ENCODE measurements around the gene CFAP61. TPM values are rescaled to one million over a fixed set of nuclear protein-coding genes. Genes with fewer than 3 reads are reported as not detected.
"Not testable (repeated sequence)": the region's sequence is repeated elsewhere in the genome, so short reads cannot be mapped to it uniquely, and the experiment has no call there.

The CFAP61 gene
- total RNA-seq, 2 donors from 2014 or later, result 1.0 TPM

DNA sequence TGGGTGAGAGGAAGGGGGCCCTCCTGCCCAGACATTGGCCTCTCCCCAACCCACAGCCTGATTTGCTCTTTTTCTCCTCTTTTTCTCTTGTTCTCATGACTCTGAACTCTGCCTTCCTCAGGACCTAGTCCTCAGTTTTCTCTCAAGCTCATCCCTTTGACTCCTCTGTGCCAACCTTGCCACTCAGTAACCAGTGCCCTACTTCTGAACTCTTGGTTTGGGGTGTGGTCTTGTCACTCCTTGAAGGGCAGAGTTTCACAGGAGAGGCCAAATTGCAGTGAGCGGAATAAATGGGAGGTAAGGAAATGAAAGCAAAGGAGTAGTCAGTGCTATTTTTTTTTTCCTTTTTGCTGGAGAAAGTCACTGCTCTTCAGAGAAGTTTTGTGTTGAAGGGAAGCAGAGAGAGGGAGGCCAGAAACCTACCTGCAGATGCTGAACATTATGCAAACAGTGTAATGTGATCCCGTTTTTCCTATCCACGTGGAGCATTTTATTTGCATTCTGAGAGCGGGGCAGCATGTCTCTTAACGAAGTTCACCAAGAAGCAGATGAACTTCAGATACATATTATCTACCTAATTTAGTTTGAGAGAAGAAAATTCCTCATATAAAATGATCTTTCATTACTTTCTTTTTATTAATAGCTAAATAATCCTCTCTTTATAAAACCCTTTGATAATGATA lies 26.9 kb downstream of the CFAP61 start:
- intact Hi-C loops (cut with DNase I), result no loop called here
- DNase-seq (no peak), ATAC-seq (no peak)

DNA sequence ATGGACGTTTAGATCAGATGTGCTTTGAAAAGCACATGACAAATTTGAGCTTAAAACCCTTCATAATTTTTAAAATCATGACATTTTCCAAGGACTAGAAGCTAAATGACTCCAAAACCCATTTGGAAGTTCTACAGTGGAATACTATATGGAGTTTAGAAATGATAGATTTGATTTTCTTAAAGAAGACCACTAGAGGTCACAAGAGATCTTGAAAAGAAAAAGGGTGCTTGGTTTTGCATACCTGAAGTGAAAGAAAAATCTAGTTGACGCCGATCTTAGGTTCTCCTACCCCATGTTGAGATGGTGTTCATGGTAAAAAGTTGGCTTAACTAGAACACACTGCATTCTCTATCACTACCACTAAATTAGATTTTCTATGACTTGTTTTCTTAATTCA lies 31.5 kb downstream of the CFAP61 start:
- no peak for DNase-seq
- intact Hi-C loops (cut with DNase I), result loop anchor here in 1 of 2 donors (2.0 to 5.0 kb wide), 3 partner anchors 153 to 483 kb away; no protein-coding TSS in a partner anchor
- ATAC-seq, result peak; percentile 39 to 61

DNA sequence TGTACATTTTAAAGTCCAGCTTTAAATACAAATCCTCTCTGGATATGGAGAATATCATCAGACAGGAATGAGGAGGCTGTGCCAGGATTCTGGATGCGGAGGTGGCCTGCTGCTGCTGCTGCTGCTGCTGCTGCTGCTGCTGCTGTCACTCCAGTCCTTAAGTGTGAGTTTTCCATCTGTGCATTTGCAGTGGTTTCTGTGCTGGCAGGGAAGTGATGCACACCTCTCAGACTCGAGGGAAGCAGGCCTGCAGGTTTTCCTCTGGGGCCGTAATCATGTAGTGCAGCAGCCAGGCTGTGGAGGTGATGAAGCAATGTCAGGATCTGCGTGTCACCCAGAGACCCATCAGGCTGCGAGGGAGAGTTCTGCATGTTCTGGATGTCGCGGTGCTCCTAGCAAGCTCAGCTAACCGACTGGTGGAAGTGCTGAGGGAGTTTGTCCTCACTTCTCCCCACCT lies 32.0 kb downstream of the CFAP61 start:
- DNase-seq (no peak), ATAC-seq (peak in 1 of 2 donors; percentile 8)
- intact Hi-C loops (cut with DNase I), result loop anchor here in 1 of 2 donors (2.0 to 5.0 kb wide), 3 partner anchors 152 to 483 kb away; no protein-coding TSS in a partner anchor

DNA sequence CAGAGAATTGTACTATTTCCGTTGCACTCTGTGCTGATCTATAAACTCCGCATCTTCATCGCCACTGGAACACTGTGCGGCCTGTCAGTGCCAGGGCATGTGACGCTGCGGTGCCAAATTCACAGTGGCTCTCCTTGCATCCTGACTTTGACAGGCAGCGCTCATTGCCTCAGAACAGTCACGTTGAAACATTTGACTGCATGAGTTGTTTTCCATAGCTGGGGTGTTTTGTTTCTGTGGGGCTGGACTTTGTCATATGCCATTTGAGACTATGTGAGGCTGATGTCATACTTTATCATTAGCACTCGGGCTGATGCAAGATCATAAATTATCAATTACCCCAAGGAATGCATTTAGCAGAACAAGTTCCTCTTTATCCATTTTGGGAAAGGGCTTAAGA lies 32.7 kb downstream of the CFAP61 start:
- intact Hi-C loops (cut with DNase I), result loop anchor here (2.0 to 5.0 kb wide), 3 partner anchors 127 to 152 kb away; no protein-coding TSS in a partner anchor
- DNase-seq, result no peak
- peak; percentile 26 to 59 for ATAC-seq

DNA sequence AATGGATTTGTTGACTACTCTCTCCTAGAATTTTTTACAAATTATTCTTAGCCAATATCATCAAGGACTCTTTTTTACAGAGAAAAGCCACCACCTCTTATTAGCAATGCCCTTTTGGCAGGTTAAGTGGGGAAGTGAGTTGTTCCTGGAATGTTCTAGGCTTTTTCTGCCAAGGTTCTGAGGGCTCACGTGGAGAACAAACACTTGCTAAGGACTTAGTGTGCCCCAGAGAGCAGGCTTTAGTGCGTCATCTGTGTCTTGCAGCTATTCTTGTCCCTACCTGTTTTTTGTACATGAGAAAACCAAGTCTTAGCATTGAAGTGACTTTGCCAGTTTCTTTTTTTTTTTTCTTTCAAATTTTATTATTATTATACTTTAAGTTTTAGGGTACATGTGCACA lies 33.5 kb downstream of the CFAP61 start:
- ATAC-seq (peak in 1 of 2 donors; percentile 34), DNase-seq (no peak)
- intact Hi-C loops (cut with DNase I), result loop anchor here (2.0 to 5.0 kb wide), 3 partner anchors 126 to 151 kb away; no protein-coding TSS in a partner anchor

DNA sequence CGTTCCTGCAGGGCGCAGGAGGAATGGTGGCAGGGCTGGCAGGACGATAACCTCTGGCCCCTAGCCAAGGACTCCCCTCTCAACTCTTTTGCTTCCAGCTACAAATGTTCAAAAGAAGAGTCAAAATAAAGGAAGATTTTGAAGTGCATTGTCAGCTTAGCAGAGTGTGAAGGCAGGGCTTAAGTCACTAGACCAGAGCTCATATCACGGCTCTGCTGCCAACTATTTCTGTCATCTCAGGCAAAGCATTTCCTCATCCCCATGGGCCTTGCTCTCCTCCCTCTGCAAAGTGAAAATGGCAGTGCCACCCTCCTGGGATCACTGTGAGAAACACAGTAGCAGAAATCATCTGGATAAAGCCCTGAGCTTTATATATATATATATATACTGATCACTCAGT lies 36.7 kb downstream of the CFAP61 start:
- no peak for DNase-seq
- ATAC-seq, result peak; percentile 67 to 71
- intact Hi-C loops (cut with DNase I), result loop anchor here (5.0 kb wide), 2 partner anchors 123 to 148 kb away; no protein-coding TSS in a partner anchor

DNA sequence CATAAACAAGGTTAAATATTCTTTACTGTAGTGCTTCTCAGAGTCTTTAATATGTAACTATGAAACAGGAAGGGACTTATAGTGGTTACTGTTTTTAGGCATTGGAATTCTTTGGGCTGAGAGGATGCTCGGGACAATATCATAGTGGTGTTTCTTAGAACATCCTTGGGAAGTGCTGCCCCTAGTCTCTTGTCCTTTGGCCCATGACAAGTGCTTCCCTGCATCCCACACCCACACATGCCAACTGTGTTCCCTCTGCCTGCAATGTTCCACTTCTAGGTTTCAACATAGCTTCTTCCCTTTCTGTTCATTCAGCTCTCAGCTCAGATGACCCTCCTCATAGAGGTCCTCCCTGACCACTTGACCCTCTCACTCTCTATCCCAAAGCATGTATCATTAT lies 37.6 kb downstream of the CFAP61 start:
- ATAC-seq (no peak), DNase-seq (no peak)
- intact Hi-C loops (cut with DNase I), result loop anchor here (5.0 kb wide), 2 partner anchors 122 to 147 kb away; no protein-coding TSS in a partner anchor

DNA sequence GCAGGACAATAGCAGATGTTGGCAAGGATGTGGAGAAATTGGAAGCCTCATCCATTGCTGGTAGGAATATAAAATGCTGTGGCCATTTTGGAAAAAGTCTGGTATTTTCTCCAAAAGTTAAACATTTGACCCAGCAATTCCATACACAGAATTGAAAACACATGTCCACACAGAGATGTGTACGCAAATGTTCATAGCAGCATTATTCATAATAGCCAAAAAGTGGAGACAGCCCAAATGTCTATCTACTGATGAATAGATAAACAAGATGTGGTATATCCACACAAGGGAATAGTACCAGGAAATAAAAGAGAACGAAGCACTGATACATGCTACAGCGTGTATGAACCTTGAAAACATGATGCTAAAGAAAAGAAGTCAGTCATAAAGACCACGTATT lies 40.5 kb downstream of the CFAP61 start:
- DNase-seq (no peak), ATAC-seq (no peak)
- intact Hi-C loops (cut with DNase I), result no loop called here

DNA sequence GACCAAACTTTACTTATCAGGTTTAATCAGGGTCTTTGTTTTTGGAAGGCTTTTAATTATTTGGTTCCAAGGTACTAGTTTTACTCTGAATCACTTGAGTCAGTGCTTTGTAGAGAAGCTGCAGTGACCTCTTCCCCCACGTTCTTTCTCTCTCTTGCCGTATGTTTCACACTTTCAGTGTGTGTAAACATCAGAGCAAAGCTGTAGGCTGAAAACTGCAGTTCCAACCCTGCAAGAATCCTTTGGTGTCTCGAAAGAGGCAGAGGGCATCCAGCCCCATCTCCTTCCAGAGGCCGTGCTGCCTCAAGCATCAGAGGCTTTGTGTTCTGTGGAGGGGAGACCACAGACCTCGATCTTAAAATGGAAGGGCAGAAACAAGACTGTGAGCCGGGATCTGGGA lies 42.1 kb downstream of the CFAP61 start:
- DNase-seq (no peak), ATAC-seq (no peak)
- intact Hi-C loops (cut with DNase I), result no loop called here

DNA sequence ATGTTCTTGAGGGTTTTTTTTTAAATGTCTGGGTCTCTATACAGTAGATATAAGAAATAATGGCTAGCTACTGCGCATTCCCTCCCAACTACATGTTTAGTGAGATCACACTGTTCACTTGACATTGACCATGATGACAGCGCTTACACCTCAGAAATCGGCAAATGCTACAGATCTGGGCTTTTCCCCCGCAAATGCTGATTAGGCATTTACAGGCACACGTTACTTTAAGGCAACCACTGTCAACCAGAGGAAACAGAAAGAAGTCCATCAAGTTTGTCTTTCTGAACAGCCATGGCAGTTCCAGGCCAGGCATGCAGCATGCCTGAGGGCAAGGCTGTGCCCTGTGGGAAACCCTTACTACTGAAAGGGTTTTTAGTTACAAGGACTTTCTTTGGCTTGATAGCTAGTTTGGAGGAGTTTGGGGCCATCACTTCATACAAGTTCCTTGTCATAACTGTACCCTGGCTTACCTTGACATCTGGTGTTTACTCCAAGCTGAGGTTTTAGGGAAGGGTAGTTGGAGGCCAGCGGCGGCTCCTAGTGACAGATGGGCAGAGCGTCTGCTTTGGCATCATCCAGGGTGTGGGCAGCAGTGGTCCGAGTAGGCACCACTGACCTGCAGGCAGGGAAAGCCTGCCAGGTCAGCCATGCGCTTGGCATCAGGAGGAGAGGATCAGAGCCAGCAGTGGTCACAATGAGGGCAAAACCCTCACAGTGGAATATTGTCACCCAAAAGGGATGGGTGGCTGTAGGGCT lies 43.0 kb downstream of the CFAP61 start:
- no peak for ATAC-seq
- intact Hi-C loops (cut with DNase I), result no loop called here
- no peak for DNase-seq

DNA sequence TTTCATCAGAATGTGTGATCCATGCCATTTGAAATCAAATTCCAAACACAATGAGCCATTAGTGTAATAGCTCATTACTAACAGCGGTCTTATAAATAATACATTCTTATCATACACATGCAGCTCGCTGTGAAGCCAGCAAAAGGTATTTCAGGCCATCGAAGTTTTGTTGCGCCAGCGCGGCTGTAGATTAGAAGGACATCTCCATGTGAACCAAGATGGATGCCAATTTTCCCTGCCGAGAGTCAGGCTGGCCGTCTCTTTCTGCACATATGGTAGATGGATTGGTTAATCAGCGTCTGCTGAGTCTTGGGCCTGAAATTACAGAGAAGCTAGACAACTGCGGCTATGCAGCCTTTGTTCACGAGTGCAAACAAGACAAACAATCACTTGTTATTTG lies 44.1 kb downstream of the CFAP61 start:
- ATAC-seq (no peak), DNase-seq (no peak)

DNA sequence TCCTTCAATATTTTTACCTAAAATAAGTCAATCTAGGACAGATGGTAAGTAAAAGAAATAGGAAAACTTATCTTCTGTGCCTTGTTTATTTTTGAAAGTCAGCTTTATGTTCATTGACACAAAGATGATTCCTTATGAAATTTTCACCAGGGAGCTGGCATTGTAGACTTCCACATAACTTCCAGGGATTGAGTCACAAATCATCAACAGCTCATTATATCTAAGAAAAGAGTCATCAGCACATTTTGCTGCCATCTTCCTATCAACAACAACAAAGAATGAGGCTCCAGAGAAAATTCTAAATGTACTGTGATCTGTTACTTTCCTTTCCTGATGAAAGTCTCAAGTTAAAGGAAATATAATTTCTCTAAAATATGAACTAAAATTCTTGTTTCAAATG lies 48.5 kb downstream of the CFAP61 start:
- ATAC-seq (no peak), DNase-seq (no peak)
- intact Hi-C loops (cut with DNase I), result no loop called here

More for the DNA sequence above, 44.1 kb downstream of the CFAP61 start:
- intact Hi-C loops (cut with DNase I), result no loop called here

DNA sequence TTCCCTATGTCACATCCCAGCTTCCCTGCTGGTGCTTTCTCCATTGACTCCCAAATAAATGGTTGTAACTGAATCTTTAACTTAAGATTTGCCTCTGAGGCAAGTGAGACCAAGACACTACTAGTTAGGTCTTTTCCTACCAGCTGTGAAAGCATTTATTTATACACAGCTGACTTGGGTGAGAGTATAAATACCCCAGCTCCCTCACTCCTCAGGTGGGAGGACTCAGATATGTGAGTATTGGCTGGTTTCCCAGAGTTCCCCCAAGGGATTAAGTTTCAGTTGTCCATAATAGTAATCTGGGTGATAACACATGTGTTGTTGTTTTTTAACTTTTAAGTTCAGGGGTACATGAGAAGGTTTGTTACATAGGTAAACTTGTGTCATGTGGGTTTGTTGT lies 49.8 kb downstream of the CFAP61 start:
- intact Hi-C loops (cut with DNase I), result no loop called here
- ATAC-seq, result no peak
- no peak for DNase-seq

DNA sequence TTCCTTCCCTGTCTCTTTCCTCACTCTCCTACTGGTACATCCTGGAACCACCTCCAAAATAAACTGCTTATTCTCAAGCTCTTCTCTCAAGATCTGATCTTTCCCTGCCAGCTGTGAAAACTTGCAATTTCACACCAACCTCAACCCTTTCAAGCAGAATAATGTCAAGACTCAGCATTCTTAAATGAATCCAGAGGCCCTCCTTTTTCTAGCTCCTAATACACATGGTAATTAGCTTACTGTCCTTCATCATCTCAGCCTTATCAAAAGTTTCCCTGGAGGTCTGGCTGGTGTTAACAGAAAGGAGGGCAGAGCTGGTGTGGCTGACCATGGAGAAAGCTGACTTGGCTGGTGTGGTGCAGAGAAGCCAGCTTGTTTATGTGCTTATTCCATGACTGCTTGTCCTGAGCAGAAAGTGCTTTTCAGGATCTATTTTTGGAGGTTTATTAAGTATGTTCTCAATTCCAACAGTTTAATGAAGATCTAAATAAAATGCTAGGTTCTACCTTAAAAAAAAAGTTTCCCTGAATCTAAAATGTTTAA lies 50.5 kb downstream of the CFAP61 start:
- DNase-seq, result no peak
- intact Hi-C loops (cut with DNase I), result no loop called here
- peak in 1 of 2 donors; percentile 19 for ATAC-seq

DNA sequence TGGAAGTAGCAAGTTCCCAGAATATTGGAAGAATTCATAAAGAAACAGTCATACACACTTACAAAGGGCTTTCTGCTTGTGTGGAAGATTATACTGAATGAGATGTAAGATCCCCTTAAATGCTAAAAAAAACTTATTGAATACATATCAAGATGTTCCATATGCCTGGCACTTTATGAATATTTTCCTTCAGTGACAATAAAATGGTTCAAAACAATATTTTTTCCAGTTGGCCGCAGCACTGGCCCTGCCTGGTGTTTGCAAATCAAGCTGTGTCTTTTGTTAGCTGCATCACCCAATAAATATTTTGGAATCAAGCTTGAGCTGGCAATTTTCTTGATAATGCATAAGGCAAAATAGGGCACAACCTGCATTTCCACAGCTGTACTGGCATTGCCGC lies 51.2 kb downstream of the CFAP61 start:
- no peak for DNase-seq
- intact Hi-C loops (cut with DNase I), result no loop called here
- no peak for ATAC-seq

DNA sequence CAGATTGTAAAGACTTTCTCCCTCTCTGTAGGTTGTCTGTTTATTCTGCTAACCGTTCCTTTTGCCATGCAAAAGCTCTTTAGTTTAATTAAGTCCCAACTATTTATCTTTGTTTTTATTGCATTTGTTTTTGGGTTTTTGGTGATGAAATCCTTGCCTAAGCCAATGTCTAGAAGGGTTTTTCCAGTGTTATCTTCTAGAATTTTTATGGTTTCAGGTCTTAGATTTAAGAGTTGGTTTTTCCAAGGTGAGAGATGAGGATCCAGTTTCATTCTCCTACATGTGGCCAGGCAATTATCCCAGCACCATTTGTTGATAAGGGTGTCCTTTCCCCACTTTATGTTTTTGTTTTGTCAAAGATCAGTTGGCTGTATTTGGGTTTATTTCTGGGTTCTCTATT lies 70.9 kb downstream of the CFAP61 start:
- ATAC-seq; DNase-seq; intact Hi-C loops (cut with DNase I): not testable (repeated sequence)

DNA sequence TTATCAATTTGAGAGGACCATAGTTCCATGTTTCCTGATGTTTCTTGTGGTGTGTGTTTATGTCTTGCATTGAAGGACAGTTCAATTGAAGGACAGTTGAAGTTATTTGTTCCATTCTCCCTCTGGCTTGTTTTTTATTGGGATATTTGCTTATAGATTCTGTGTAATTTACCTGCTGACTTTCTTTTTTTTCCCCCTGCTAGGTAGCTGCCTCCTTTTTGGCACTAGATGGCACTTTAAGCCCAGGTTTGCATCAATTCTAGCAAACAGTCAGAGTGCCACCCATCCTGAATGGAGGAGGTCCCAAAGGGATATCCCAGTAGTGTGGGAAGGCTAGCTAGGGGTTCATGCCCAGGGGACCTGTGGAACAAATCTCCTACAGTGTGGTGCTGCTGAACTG lies 78.1 kb downstream of the CFAP61 start:
- ATAC-seq (no peak), DNase-seq (no peak)
- intact Hi-C loops (cut with DNase I), result no loop called here

DNA sequence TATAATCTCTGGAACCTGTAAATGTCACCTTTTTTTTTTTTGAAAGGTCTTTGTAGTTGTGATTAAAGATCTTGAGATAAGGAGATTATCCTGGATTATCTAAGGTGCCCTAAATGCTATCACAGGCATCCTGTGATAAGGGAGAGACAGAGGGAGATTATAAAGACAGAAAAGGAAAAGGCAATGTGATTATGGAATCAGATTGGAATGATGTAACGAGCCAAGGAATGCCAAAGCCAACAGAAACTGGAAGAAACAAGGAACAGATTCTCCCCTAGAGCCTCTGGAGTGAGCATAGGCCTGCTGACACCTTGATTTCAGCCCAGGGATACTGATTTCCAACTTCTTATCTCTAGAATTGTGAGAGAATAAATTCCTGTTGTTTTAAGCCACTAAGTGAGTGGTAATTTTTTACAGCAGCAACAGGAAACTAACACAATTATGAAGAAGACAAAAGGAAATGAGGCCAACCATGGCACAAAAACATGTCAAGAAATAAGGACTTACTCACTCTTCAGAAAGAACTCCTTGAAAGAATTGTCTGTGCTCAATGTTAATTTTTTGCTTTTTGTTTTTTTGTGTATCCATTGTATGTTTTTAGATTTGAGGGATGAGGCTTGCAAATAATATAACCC lies 82.7 kb downstream of the CFAP61 start:
- no peak for DNase-seq
- intact Hi-C loops (cut with DNase I), result no loop called here
- ATAC-seq, result no peak

DNA sequence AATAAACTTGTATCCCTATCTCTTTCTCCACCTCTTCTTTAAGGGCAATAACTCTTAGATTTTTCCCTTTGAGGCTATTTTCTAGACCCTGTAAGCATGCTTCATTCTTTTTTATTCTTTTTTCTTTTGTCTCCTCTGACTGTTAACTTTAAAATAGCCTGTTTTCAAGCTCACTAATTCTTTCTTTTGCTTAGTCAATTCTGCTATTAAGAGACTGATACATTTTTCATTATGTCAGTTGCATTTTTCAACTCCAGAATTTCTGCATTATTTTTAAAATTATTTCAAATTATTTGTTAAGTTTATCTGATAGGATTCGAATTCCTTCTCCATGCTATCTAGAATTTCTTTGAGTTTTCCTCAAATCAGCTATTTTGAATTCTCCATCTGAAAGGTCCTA lies 84.0 kb downstream of the CFAP61 start:
- ATAC-seq, result no peak
- intact Hi-C loops (cut with DNase I), result no loop called here

DNA sequence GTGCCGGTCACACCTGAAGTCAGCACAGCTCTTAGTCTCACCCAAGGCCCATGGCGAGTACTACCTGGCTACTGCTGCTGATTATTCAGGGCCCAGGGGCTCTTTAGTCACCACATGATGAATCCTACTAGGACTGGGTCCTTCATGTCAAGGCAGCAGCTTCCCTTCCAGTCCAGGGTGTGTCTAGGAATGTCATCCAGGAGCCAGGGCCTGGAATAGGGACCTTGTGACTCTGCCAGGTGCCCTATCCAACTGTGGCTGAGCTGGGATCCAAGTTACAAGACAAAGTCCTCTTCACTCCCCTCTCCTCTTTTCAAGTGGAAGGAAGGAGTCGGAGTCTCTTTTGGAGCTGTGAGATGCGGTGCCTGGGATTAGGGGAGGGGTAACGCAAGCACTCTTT lies 85.5 kb downstream of the CFAP61 start:
- DNase-seq (no peak), ATAC-seq (no peak)
- intact Hi-C loops (cut with DNase I), result no loop called here

More for the DNA sequence above, 84.0 kb downstream of the CFAP61 start:
- DNase-seq, result no peak
